DMS79 treated with DMSO at 0.1 percent for 48 hours (cell line): ENCODE results near the gene IAH1.
A peak's percentile ranks its signal among the peaks of the same experiment; 100 is the strongest.

ENCODE experiments used
- DNase-seq: peaks from one replicate; lab custom pipeline; 2025; lab: John Stamatoyannopoulos, UW

IAH1 gene, protein sequence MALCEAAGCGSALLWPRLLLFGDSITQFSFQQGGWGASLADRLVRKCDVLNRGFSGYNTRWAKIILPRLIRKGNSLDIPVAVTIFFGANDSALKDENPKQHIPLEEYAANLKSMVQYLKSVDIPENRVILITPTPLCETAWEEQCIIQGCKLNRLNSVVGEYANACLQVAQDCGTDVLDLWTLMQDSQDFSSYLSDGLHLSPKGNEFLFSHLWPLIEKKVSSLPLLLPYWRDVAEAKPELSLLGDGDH

DNA sequence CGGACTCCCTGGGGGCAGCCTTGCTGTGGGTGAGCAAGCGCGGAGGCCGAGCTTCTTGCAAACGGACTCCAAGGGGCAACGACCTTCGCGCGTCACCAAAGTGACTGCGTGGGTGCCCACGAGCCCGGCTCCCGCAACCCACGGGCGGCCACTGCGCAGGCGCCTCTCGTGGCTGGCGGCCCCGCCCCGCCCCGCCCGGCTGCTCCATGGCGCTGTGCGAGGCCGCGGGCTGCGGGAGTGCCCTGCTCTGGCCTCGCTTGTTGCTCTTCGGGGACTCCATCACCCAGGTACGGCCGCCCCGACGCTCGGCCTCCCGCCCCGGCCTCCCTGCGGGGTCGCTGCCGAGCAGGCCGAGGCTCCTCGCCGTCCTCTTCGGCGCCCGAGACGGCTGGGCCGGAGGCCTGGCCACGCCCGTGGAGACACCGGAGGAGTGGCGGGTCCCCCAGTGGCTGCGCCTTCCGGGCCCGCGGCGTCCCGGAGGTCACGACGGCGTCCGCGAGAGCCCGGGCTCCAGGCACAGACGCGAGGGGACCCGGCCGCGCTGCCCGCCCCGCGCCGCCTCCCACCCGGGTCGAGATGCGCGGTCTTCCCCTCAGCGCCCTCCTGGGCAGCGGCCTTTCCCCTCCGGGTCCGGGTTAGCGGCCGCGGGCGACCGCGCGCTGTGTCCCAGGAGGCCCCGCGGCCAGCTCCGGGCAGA, at the start of gene IAH1:
IAH1 (plus strand) TSS at position 191 of the 697 bp plus-strand sequence; CDS start at position 207, 16 bp downstream.
- peak; percentile 20 for DNase-seq

DNA sequence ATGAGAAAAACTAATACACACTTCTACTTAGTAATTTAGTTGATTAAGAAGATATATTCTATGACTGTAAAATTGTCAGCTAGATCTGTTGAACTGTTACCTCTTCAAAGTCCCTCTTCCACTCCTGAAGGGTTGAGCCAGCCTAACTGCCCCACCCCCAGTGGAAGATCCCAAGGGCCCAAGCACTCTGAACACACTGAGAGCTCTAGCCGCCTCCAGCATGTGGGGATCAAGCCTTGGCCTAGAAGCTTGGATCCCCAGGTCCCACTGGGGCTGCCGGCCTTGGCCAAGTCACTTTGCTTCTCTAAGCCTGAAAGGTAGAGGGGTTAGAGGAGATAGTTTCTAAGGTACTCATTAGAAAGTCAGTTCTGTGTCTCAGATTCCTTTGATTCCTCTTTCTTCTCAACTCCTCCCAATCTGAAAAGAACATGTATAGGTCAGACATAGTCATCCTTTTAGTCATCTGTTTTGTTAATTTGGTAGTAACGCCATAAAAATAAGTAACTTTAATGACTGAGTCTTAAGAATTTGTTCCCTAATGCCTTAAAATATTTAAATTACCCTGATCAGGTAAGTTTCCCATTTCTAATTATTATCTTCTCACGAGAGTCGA, 45.3 kb upstream of the IAH1 start:
- DNase-seq, result no peak

DNA sequence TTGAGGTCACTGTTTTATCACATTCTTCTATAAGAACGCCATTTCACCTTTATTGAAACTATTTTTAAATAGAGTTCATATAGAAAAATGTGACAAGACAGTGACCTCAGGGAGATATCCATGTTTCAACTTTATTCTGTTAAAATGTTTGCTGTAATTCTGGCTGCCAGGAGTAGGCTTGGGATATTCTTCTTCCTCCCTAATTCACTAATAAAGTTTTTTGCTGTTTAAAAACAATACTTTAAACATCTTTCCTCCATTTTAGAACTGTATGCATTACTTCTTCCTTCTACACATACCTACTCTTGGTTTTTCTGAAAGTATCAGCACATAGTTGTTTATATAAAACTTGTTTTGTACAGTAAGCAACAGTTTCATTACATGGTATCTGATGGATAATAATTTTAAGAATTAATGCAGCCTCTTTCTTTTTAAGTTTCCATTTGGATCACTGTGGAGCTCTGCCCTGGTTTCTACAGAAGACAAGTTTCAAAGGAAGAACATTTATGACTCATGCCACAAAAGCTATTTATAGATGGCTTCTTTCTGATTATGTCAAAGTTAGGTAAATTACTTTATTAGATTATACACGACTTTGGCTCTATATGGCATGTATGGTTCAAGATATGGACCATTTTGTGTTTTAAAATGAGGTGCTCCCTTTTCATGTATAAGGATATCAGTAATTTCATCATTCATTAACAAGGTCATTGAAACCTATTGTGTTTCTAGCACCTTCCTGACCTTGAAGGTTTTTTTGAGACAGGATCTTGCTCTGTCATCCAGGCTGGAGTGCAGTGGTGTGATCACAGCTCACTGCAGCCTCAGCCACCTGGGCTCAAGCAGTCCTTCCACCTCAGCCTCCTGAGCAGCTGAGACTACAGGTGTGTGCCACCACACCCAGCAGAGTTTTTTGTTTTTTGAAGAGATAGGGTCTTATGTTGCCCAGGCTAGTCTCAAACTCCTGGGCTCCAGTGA, 43.7 kb upstream of the IAH1 start:
- DNase-seq, result no peak

DNA sequence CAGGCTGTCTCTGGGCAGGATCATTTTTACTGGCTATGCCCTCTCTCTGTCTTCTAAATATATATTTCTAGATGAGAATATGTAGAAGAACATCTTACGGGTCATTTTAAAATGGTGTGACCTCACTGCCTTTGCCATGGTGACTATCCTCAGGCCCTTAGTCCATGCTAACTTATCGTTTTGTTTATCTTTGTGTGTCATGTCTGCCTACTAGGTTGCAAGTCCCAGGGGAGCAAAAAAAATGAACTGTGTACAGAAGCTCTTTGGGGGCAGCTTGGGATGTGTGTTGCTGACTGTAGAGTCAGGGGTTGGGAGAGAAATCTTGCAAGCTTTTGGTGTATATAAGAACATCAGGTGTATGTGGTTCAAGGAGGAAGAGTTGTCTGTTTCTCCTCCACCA, 39.9 kb upstream of the IAH1 start:
- DNase-seq, result no peak

DNA sequence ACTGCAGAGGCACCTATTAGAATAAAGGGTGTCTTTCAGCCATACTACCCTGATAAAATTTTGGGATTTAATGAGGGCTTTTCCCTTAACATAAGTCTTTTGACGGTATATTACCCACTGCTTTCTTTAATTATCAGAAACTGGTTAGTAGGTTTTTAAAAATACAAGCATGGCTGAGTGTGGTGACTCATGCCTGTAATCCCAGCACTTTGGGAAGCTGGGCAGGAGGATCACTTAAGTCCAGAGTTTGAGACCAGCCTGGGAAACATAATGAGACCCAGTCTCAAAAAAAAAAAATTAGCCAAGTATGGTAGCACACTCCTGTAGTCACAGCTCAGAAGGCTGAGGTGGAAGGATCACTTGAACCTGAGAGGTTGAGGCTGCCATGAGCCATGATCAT, 34.8 kb upstream of the IAH1 start:
- DNase-seq, result no peak

DNA sequence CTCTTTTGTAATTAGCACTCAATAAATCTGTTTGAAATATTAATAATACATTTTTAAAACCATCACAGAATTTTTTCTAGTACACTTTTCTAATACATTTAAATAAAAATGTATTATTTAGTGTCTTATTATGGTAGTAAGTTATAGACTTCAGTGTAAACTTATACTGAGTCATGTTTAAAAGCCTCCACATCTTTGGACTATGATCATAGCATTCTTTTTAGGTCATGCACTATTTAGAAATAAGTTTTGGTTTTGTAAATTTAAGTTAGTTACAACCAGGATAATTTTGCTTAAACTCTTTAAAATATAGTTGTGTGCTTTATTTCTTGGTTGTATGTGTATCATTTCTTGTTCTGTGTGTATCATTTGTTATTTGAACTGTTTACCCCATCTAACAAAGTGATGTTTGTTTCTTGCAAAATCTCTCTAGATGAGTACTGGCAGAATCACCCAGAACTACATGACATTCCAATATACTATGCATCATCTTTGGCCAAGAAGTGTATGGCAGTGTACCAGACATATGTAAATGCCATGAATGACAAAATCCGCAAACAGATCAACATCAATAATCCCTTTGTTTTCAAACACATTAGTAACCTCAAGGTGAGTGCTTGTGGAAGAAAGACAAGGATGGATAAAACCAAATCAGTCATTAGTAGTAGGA, 34.2 kb upstream of the IAH1 start:
- no peak for DNase-seq

DNA sequence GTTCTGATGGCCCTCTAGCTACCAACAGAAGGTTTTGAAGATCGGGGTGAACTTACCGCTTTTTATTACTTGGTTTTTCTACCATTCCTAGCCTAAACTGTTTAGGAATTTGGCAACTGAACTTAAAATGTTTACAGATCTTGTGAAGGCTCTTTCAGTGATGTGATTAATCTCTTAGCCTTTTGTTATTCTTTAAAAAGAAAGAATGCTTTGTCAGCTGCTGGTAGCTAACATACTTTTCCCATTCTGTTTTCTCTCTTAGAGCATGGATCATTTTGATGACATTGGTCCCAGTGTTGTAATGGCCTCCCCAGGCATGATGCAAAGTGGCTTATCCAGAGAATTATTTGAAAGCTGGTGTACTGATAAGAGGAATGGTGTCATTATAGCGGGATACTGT, 32.8 kb upstream of the IAH1 start:
- no peak for DNase-seq

DNA sequence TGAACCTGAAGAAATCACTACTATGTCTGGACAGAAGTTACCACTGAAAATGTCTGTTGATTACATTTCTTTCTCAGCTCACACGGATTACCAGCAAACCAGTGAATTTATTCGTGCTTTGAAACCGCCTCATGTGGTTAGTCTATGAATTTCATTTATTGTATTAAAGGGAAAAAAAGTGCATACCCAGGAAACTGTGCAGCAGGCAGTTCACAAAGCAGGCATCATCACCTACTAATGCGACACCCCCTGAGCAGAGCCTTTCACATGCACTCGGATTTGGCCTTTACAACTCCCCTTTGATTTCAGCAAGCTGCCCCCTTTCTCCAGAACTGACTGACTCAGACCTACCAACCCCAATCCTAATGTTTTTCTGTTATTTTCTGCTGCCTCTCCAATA, 30.8 kb upstream of the IAH1 start:
- peak; percentile 81 for DNase-seq

DNA sequence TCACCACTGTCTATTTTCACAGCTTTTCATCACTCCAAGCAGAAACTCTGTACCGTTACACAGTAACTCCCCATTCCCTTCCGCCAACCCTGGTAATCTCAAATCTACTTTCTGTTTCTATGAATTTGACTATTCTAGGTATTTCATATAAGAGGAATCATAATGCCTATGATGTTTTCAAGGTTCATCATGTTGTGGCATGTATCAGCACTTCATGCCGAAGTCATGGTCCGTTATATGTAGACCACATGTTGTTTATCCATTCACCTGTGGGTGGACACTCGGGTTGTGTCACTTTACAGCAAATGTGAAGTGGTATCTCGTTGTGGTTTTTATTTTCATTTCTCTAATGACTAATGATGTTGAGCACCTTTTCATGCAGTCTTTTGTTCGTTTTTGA, 29.3 kb upstream of the IAH1 start:
- DNase-seq, result no peak

DNA sequence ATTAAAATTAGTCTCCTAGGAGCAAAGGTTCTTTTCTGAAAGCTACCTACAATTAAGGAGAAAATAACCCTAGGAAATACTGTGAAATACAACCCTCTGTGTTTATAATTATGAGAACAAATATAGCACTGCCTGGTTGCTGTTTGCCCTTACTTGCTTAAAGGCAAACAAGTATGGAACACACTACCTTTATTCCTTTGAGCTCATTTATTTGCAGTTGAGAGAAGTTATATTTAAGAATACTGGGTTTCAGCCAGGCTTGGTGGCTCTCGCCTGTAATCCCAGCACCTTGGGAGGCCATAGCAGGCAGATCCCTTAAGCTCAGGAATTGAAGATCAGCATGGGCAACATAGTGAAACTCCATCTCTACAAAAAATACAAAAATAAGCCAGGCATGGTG, 23.1 kb upstream of the IAH1 start:
- no peak for DNase-seq

DNA sequence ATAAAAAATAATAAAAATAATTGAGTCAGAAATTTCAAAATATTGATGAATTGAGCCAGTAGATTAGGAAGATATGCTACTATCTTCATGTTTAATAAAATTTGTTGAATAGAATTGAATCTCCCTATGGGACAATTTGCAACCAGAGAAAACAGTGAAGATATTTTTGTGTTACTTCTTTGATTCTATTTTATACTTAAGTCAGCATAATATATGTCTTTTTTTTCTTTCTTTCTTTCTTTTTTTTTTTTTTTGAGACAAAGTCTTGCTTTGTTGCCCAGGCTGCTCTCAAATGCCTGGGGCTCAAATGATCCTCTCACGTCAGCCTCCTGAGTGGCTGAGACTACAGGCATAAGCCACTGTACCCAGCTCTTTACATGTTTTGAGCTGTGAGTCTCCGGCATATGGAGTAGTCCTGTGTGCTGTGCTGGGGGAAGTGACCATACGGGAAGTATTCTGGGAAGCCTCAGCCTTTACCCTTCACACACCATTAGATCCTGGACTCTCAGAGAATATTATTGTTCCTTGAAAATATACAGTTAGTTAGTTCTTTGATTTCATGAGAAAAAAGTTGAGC, 13.8 kb upstream of the IAH1 start:
- DNase-seq, result no peak

DNA sequence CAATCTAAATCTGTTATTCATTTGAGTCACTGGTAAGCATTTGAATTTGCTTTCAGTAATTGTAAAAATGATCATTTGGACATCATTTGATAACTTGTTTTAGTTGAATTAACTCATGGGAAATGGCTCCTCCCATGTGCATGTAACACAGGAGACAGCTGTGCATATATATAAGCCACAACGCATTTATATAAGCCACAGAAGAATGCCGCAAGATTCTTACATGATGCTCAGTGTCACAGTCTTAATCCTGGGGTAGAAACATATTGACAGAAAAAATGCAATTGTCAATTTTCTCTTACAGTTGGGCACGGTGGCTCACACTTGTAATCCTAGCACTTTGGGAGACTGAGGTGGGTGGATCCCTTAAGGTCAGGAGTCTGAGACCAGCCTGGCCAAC, 13.3 kb upstream of the IAH1 start:
- DNase-seq, result no peak

DNA sequence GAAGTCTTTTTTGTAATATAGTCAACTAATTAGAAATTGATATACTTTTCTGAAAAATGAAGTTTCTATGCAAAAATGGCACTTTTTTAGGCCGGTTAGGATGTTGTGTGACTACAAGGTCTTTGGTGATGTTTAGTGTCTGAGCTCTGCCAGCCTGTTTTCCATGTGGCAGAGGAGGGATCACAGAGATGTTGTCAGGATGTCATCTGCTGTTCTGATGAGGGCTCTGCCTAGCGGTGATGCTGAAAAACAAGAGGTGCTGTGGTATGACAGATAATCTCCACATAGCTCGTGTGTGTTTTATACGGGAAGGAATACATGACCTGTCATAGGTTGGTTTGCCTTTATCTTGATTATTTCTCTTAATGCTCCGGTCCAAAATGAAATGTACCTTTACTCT, 12.0 kb upstream of the IAH1 start:
- DNase-seq, result peak; percentile 47

DNA sequence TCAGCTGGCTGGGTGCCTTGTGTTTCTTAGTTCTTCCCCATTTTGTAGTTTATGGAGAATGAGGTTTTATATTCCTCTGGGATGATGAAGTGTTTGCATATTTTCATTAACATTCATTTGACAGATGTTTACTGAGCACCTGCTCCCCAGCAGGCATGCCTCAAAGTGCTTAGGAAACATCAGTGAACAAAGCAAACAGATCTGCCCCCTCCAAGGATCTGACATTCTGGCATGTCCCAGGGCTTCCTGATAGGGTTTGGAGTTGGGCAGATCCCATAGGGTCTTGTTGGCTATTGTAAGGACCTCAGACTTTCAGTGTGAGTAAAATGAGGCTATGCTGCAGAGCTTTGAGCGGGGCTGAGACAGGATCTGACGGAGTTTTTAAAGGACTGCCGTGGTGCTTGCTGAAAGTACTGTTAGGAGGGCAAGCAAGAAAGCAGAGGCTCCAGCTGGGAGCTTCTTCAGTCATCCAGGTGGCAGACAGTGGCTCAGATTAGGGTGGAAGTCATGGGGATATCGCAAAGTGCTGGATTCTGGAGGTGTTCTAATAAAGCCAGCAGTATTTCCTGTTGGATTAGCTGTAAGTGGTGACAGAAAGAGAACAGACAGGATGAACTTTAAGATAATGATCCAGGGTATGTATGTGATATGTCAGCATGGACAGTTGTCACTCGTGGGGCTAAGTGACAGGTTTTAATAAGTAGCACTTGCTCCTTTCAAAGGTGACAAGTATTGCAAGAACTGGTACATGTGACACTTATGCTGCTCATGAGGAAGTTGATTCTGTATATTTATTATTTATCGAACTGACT, 11.3 kb upstream of the IAH1 start:
- peak; percentile 75 for DNase-seq

DNA sequence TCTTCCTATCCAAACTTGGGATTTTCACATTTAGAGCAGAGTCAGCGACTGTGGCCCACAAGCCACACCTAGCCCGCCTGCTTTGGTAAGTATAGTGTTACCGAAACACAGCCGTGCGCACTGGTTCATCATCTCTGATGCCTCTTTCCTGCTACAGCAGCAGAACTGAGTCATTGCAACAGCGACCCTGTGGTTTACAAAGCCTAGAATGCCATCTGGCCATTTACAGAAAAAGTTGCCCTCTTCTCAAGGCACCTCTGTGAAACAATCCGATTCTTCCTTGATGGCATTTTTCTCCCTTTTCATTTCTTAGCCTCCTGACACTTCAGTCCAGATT, 10.7 kb upstream of the IAH1 start:
- DNase-seq, result peak; percentile 19

DNA sequence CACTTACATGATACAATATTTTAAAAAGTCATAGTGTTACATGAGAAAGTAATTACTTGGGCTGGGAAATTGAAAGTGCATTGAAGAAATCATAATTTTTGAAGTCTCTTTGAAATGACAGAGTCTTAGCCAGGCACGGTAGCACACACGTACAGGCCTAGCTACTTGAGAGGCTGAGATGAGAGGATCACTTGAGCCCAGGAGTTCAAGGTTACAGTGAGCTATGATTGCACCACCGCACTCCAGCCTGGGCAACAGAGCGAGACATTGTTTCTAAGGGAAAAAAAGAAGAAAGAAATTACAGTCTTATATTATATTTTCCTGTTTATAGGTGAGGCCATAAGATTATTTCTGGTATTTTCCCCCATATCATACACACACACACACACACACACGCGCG, 9.2 kb upstream of the IAH1 start:
- DNase-seq, result peak; percentile 32

DNA sequence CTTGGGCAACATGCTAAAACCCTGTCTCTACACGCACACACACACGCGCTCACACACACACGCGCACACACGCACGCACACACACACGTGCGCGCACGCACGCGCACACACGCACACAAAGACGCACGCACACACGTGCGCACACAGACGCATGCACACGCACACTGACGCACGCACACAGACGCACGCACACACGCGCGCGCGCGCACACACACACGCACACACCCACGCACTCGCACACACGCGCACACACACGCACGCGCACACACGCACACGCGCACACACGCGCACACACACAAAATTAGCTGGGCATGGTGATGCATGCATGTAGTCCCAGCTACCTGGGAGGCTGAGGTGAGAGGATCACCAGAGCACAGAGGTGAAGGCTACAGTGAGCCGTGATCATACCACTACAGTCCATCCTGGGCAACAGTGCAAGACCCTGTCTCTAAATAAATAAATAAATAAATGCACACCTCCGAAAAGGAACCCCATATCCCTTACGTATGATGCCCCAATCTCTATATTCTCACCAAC, 8.1 kb upstream of the IAH1 start:
- DNase-seq, result no peak

DNA sequence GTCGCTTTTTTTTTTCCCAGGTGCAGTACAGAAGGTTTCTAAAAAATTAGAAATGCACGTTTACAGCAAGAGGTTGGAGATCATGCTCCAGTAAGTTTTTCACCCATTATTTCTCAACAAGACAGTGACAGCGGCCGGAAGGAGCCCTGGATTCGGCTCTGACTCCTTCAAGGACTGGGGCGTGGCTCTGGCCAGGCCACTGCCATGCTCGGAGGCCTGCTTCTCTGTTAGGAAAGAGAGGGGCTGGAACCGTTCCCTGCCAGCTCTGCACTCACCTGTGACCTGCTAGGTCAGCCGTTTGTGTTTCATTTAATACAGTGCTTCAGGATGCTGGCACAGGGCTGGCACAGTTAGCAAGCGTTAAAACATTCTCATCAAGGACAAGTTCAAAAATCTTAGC, 6.7 kb upstream of the IAH1 start:
- peak; percentile 94 for DNase-seq

DNA sequence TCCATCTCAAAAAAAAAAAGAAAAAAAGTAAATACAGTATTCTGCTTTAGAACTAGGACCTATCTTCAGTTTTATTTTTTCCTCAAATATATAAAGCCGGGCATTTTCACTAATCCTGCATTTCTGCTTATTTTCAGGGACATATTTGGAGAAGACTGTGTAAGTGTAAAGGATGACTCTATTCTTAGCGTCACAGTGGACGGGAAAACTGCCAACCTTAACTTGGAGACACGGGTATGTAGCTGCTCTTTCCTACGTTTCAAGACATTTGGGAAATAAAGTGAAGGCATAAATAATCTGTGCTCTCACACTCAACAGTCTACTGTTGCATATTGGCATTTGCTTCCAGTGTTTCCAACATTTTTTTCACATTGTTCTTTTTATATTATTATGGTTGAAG, 3.1 kb upstream of the IAH1 start:
- no peak for DNase-seq

DNA sequence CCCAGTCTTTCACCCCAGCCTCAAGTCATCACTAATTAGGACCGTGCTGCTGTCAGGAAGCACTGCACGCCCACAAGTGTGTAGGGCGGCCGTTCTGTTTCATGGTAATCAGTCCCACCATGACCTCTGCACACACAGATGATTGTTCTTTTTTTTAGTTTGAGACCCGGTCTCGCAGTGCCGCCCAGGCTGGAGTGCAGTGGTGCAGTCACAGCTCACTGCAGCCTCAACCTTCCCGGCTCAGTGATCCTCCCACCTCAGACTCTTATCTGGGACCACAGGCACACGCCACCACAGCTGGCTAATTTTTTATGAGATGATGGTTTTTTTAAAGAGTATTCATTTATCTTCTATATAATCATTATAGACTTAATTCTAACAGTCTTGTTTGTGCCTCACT, 1.8 kb upstream of the IAH1 start:
- no peak for DNase-seq
